Endodermal cell (in vitro differentiated cells): Measurements from ENCODE around the gene MALAT1. TPM values are rescaled to one million over a fixed set of nuclear protein-coding genes. Genes with fewer than 3 reads are reported as not detected.

Experiments
- DNase-seq: peaks from one replicate; pipeline ENCODE4 v3.0.0-alpha.2; 2017
- H3K27ac ChIP-seq: 2 replicates; pipeline ENCODE4 v1.5.1; 2013; ENCODE audit warnings: mild to moderate bottlenecking, low read depth, low read length, moderate library complexity
- H3K27me3 ChIP-seq: 2 replicates; pipeline ENCODE4 v1.6.1; 2013; ENCODE audit warnings: mild to moderate bottlenecking, low read length, moderate library complexity; ENCODE audit not compliant: insufficient read depth, control insufficient read depth, poor library complexity, severe bottlenecking
- H3K36me3 ChIP-seq: 2 replicates; pipeline ENCODE4 v1.7.0; 2013; ENCODE audit warnings: mild to moderate bottlenecking, low read length, moderate library complexity; ENCODE audit not compliant: control insufficient read depth, insufficient read depth
- H3K4me1 ChIP-seq: one replicate; pipeline ENCODE4 v1.7.0; 2013; ENCODE audit warnings: low read length; ENCODE audit not compliant: control insufficient read depth, insufficient read depth
- H3K4me3 ChIP-seq: 2 replicates; pipeline ENCODE4 v1.5.1; 2013; ENCODE audit warnings: mild to moderate bottlenecking, low read length, moderate library complexity
- H3K9ac ChIP-seq: 2 replicates; pipeline ENCODE4 v1.6.1; 2013; ENCODE audit warnings: mild to moderate bottlenecking, low read length, moderate library complexity; ENCODE audit not compliant: poor library complexity, severe bottlenecking; ENCODE audit errors: extremely low read depth
- H3K9me3 ChIP-seq: 2 replicates; pipeline ENCODE4 v1.6.1; 2013; ENCODE audit warnings: mild to moderate bottlenecking, low read length, moderate library complexity; ENCODE audit not compliant: control insufficient read depth
- H3K27ac Mint-ChIP-seq: 2 replicates; pipeline ENCODE4 v1.8.0; 2020; ENCODE audit warnings: mixed read lengths
- H3K27me3 Mint-ChIP-seq: 2 replicates; pipeline ENCODE4 v1.8.0; 2021; ENCODE audit warnings: mild to moderate bottlenecking, mixed read lengths; ENCODE audit not compliant: insufficient read depth
- H3K36me3 Mint-ChIP-seq: 2 replicates; pipeline ENCODE4 v1.8.0; 2020; ENCODE audit warnings: low read depth, mixed read lengths
- H3K4me1 Mint-ChIP-seq: 2 replicates; pipeline ENCODE4 v1.8.0; 2020; ENCODE audit warnings: mixed read lengths
- H3K4me3 Mint-ChIP-seq: 2 replicates; pipeline ENCODE4 v1.8.0; 2020; ENCODE audit warnings: mild to moderate bottlenecking, moderate library complexity, mixed read lengths
- H3K9me3 Mint-ChIP-seq: 2 replicates; pipeline ENCODE4 v1.8.0; 2020; ENCODE audit warnings: mild to moderate bottlenecking, mixed read lengths
- WGBS, 2 experiments: methylation state at CpG; one replicate each; pipeline versions ENCODE4 v1.1.5 to v1.1.7; 2013; ENCODE audit warnings: missing lambda C conversion rate in 2 of 2, mixed read lengths in 1 of 2; ENCODE audit not compliant: insufficient coverage in 1 of 2, insufficient read length in 1 of 2; 5-methylcytosine and 5-hydroxymethylcytosine counted together
- total RNA-seq, 2 donors: library from RNA; stranded (reverse); fragmentation: NEBNext Ultra II Directional in 1 of 2; extraction: Animal tissue kit (Norgen Biotek cat#: 25700) in 1 of 2; gene quantifications; 2 replicates in 1 of 2; 3 replicates in 1 of 2; pipeline ENCODE4 v1.2.1, GENCODE V29; 2021
- TF ChIP-seq, protein P1 (sequence below): fragments of 200-600 bp; sonication (generic); conservative IDR thresholded peaks from 2 replicates; pipeline ENCODE4 v1.5.0; 2021; ENCODE audit warnings: antibody characterized with exemption, mild to moderate bottlenecking

The MALAT1 gene
- total RNA-seq, 2 donors from 2014 or later, result 5,233 to 6,894 TPM

DNA sequence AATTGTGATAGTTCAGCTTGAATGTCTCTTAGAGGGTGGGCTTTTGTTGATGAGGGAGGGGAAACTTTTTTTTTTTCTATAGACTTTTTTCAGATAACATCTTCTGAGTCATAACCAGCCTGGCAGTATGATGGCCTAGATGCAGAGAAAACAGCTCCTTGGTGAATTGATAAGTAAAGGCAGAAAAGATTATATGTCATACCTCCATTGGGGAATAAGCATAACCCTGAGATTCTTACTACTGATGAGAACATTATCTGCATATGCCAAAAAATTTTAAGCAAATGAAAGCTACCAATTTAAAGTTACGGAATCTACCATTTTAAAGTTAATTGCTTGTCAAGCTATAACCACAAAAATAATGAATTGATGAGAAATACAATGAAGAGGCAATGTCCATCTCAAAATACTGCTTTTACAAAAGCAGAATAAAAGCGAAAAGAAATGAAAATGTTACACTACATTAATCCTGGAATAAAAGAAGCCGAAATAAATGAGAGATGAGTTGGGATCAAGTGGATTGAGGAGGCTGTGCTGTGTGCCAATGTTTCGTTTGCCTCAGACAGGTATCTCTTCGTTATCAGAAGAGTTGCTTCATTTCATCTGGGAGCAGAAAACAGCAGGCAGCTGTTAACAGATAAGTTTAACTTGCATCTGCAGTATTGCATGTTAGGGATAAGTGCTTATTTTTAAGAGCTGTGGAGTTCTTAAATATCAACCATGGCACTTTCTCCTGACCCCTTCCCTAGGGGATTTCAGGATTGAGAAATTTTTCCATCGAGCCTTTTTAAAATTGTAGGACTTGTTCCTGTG, 3.9 kb downstream of the MALAT1 start:
- H3K4me1 Mint-ChIP-seq, result peaks cover 27% of the 10 kb centered on the region
- H3K9ac ChIP-seq, result peak overlapping the region; percentile 100
- no peaks in the 10 kb centered on the region for H3K27me3 ChIP-seq
- no peaks in the 10 kb centered on the region for H3K27me3 Mint-ChIP-seq
- WGBS, 2 experiments, result 22 to 26% methylated on average over 3 to 6 of the region's 6 CpGs
- no peak for DNase-seq
- peak overlapping the region; percentile 97 for H3K4me3 ChIP-seq
- no peaks in the 10 kb centered on the region for H3K4me1 ChIP-seq
- H3K36me3 ChIP-seq, result peaks cover 68% of the 10 kb centered on the region
- H3K9me3 Mint-ChIP-seq, result no peaks in the 10 kb centered on the region
- TF ChIP-seq, protein P1, sequence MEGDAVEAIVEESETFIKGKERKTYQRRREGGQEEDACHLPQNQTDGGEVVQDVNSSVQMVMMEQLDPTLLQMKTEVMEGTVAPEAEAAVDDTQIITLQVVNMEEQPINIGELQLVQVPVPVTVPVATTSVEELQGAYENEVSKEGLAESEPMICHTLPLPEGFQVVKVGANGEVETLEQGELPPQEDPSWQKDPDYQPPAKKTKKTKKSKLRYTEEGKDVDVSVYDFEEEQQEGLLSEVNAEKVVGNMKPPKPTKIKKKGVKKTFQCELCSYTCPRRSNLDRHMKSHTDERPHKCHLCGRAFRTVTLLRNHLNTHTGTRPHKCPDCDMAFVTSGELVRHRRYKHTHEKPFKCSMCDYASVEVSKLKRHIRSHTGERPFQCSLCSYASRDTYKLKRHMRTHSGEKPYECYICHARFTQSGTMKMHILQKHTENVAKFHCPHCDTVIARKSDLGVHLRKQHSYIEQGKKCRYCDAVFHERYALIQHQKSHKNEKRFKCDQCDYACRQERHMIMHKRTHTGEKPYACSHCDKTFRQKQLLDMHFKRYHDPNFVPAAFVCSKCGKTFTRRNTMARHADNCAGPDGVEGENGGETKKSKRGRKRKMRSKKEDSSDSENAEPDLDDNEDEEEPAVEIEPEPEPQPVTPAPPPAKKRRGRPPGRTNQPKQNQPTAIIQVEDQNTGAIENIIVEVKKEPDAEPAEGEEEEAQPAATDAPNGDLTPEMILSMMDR, result no peak
- H3K36me3 Mint-ChIP-seq, result peaks cover 33% of the 10 kb centered on the region
- peak overlapping the region; percentile 12 for H3K27ac ChIP-seq
- no peak overlapping the region for H3K4me3 Mint-ChIP-seq
- H3K9me3 ChIP-seq, result no peaks in the 10 kb centered on the region
- no peak overlapping the region for H3K27ac Mint-ChIP-seq

DNA sequence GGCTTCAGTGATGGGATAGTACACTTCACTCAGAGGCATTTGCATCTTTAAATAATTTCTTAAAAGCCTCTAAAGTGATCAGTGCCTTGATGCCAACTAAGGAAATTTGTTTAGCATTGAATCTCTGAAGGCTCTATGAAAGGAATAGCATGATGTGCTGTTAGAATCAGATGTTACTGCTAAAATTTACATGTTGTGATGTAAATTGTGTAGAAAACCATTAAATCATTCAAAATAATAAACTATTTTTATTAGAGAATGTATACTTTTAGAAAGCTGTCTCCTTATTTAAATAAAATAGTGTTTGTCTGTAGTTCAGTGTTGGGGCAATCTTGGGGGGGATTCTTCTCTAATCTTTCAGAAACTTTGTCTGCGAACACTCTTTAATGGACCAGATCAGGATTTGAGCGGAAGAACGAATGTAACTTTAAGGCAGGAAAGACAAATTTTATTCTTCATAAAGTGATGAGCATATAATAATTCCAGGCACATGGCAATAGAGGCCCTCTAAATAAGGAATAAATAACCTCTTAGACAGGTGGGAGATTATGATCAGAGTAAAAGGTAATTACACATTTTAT, 4.6 kb downstream of the MALAT1 start:
- H3K27ac Mint-ChIP-seq, result peak overlapping the region; percentile 80

DNA sequence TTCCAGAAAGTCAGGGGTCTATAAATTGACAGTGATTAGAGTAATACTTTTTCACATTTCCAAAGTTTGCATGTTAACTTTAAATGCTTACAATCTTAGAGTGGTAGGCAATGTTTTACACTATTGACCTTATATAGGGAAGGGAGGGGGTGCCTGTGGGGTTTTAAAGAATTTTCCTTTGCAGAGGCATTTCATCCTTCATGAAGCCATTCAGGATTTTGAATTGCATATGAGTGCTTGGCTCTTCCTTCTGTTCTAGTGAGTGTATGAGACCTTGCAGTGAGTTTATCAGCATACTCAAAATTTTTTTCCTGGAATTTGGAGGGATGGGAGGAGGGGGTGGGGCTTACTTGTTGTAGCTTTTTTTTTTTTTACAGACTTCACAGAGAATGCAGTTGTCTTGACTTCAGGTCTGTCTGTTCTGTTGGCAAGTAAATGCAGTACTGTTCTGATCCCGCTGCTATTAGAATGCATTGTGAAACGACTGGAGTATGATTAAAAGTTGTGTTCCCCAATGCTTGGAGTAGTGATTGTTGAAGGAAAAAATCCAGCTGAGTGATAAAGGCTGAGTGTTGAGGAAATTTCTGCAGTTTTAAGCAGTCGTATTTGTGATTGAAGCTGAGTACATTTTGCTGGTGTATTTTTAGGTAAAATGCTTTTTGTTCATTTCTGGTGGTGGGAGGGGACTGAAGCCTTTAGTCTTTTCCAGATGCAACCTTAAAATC, 5.3 kb downstream of the MALAT1 start:
- WGBS, 2 experiments, result 41 to 58% methylated on average over 3 of the region's 3 CpGs
- Histone ChIP-seq H3K9me3 (no peaks in the 10 kb centered on the region), H3K36me3 (peaks cover 68% of the 10 kb centered on the region), H3K27ac (peak overlapping the region; percentile 65), H3K4me3 (peak overlapping the region; percentile 97), H3K27me3 (no peaks in the 10 kb centered on the region), H3K9ac (peak overlapping the region; percentile 100), H3K4me1 (no peaks in the 10 kb centered on the region)
- Mint-ChIP-seq H3K4me1 (peaks cover 27% of the 10 kb centered on the region), H3K36me3 (peaks cover 33% of the 10 kb centered on the region), H3K27me3 (no peaks in the 10 kb centered on the region), H3K4me3 (no peak overlapping the region), H3K9me3 (no peaks in the 10 kb centered on the region), H3K27ac (peak overlapping the region; percentile 80)
- TF ChIP-seq, protein P1, result no peak
- peak; percentile 40 for DNase-seq

More for the DNA sequence above, 4.6 kb downstream of the MALAT1 start:
- H3K36me3 ChIP-seq, result peaks cover 68% of the 10 kb centered on the region
- H3K9me3 ChIP-seq, result no peaks in the 10 kb centered on the region
- H3K4me1 ChIP-seq, result no peaks in the 10 kb centered on the region
- H3K4me1 Mint-ChIP-seq, result peaks cover 27% of the 10 kb centered on the region
- H3K4me3 Mint-ChIP-seq, result no peak overlapping the region
- H3K4me3 ChIP-seq, result peak overlapping the region; percentile 97
- 40 to 50% methylated on average over 1 to 3 of the region's 3 CpGs for WGBS, 2 experiments
- peaks cover 33% of the 10 kb centered on the region for H3K36me3 Mint-ChIP-seq
- H3K27me3 ChIP-seq, result no peaks in the 10 kb centered on the region
- no peaks in the 10 kb centered on the region for H3K27me3 Mint-ChIP-seq
- no peaks in the 10 kb centered on the region for H3K9me3 Mint-ChIP-seq
- TF ChIP-seq, protein P1, result no peak
- peak overlapping the region; percentile 65 for H3K27ac ChIP-seq
- H3K9ac ChIP-seq, result peak overlapping the region; percentile 100
- no peak for DNase-seq
